K562 (cell line): Measurements from ENCODE around the gene FGF10. TPM values are rescaled to one million over a fixed set of nuclear protein-coding genes. Genes with fewer than 3 reads are reported as not detected.

Source experiments
- ATAC-seq: fragments of 200-7000 bp; cut with Tn5 transposase; 3 replicates; pipeline ENCODE4 v1.9.1; 2020; ENCODE audit warnings: moderate library complexity
- BruUV-seq: library from RNA; stranded (reverse); fragments of 400-500 nt; replicated peaks from 2 replicates; lab custom pipeline; 2021; lab: Mats Ljungman, UMichigan
- CTCF ChIA-PET: fragments of 300-600 bp; formaldehyde crosslinking; extraction: SDS; loops from one replicate; lab custom pipeline; 2021; ENCODE audit warnings: low intra/inter-chr PET ratio; lab: Yijun Ruan, JAX
- POLR2A ChIA-PET: fragments of 300-600, 350-650 bp; sonication (Branson Sonifier 250); formaldehyde crosslinking; extraction: SDS; loops from one replicate; lab custom pipeline; 2021; ENCODE audit warnings: antibody characterized with exemption, inconsistent platforms; lab: Yijun Ruan, JAX
- DNase-seq, 4 experiments: peaks; one replicate each; pipeline versions ENCODE4 v3.0.0 to v3.0.0-alpha.2; 2011 to 2018; ENCODE audit warnings: low spot score in 3 of 4, mixed read lengths in 3 of 4; ENCODE audit errors: extremely low read depth in 1 of 4
- FAIRE-seq: peaks from 2 replicates; lab custom pipeline; 2011; peaks lifted over from hg19 to GRCh38; lab: Jason Lieb, UNC
- H2AFZ ChIP-seq: 2 replicates; pipeline ENCODE4 v1.6.0; 2011; ENCODE audit warnings: low read depth, low read length, control low read depth, inconsistent platforms
- H3K27ac ChIP-seq: fragments of 200-600 bp; 3 replicates; pipeline ENCODE4 v1.8.0; 2011; ENCODE audit warnings: low read depth, mild to moderate bottlenecking, control low read depth, inconsistent platforms, low read length, moderate library complexity, mixed read lengths; ENCODE audit errors: extremely low read depth
- H3K27me3 ChIP-seq, 2 experiments: fragments of 300-600 bp in 1 of 2; 2 replicates in 1 of 2; 3 replicates in 1 of 2; pipeline versions ENCODE4 v1.6.0 to v1.8.0; 2011; ENCODE audit warnings: inconsistent platforms in 2 of 2, low read length in 2 of 2, mild to moderate bottlenecking in 1 of 2, mixed read lengths in 1 of 2, moderate library complexity in 1 of 2; ENCODE audit not compliant: control insufficient read depth in 2 of 2, insufficient read depth in 2 of 2
- H3K36me3 ChIP-seq: fragments of 300-600 bp; 3 replicates; pipeline ENCODE4 v1.8.0; 2011; ENCODE audit warnings: mild to moderate bottlenecking, low read length, inconsistent platforms; ENCODE audit not compliant: control insufficient read depth, insufficient read depth
- H3K4me1 ChIP-seq, 2 experiments: fragments of 200-600 bp in 1 of 2; replicated peaks in 1 of 2; 2 replicates in 1 of 2; 3 replicates in 1 of 2; pipeline versions ENCODE4 v1.5.1 to v1.8.0; 2011; ENCODE audit warnings: inconsistent platforms in 2 of 2, low read length in 2 of 2, mild to moderate bottlenecking in 1 of 2, mixed read lengths in 1 of 2, moderate library complexity in 1 of 2; ENCODE audit not compliant: control insufficient read depth in 2 of 2, insufficient read depth in 2 of 2
- H3K4me2 ChIP-seq: 2 replicates; pipeline ENCODE4 v1.6.1; 2011; ENCODE audit warnings: low read length, control low read depth, inconsistent platforms, mixed read lengths; ENCODE audit not compliant: insufficient read depth
- H3K4me3 ChIP-seq: fragments of 200-600 bp; sonication (generic), shearing (Covaris generic); 2 replicates; pipeline ENCODE4 v1.5.1; 2016; ENCODE audit warnings: control low read depth, inconsistent platforms
- H3K79me2 ChIP-seq: fragments of 200-600 bp; 3 replicates; pipeline ENCODE4 v1.8.0; 2011; ENCODE audit warnings: low read length, inconsistent platforms; ENCODE audit not compliant: control insufficient read depth, insufficient read depth
- H3K9ac ChIP-seq, 2 experiments: 2 replicates each; pipeline versions ENCODE4 v1.6.0 to v1.6.1; 2011; ENCODE audit warnings: low read depth in 2 of 2, low read length in 2 of 2, control low read depth in 1 of 2, inconsistent platforms in 1 of 2, mild to moderate bottlenecking in 1 of 2, mixed read lengths in 1 of 2; ENCODE audit not compliant: insufficient read depth in 1 of 2
- H3K9me1 ChIP-seq: one replicate; pipeline ENCODE4 v1.6.0; 2011; ENCODE audit warnings: inconsistent platforms, mild to moderate bottlenecking, low read length, moderate library complexity; ENCODE audit not compliant: control insufficient read depth, insufficient read depth
- H3K9me3 ChIP-seq: replicated peaks from 2 replicates; pipeline ENCODE4 v1.5.1; 2011; ENCODE audit warnings: low read depth, low read length, inconsistent platforms; ENCODE audit not compliant: control insufficient read depth, insufficient read depth
- H4K20me1 ChIP-seq: replicated peaks from 2 replicates; pipeline ENCODE4 v1.6.1; 2011; ENCODE audit warnings: low read length, inconsistent platforms, mixed read lengths; ENCODE audit not compliant: control insufficient read depth, insufficient read depth
- ARHGAP35 ChIP-seq: fragments of 450-650 bp; IDR thresholded peaks from 2 replicates; pipeline ENCODE4 v1.6.1; 2018; ENCODE audit not compliant: partially characterized antibody
- C11orf30 ChIP-seq: fragments of 450-650 bp; IDR thresholded peaks from 2 replicates; pipeline ENCODE4 v1.6.1; 2016; ENCODE audit warnings: low read depth, mild to moderate bottlenecking
- E2F3 ChIP-seq: fragments of 250-450 bp; sonication (Bioruptor Pico); IDR thresholded peaks from 2 replicates; pipeline ENCODE4 v1.4.0; 2020; ENCODE audit warnings: mild to moderate bottlenecking
- ETV1 ChIP-seq: fragments of 450-650 bp; conservative IDR thresholded peaks from 2 replicates; pipeline ENCODE4 v1.6.1; 2016; ENCODE audit warnings: missing genetic modification characterization, control low read depth, low read depth, missing compliant biosample characterization
- HDAC8 ChIP-seq: fragments of 450-650 bp; IDR thresholded peaks from 2 replicates; pipeline ENCODE4 v1.6.1; 2016; ENCODE audit warnings: mild to moderate bottlenecking, missing genetic modification characterization, moderate library complexity, missing compliant biosample characterization
- HSF4 ChIP-seq: fragments of 250-450 bp; sonication (Bioruptor Pico); IDR thresholded peaks from 2 replicates; pipeline ENCODE4 v2.1.2; 2022; ENCODE audit warnings: mild to moderate bottlenecking, moderate library complexity, borderline replicate concordance
- KAT2B ChIP-seq: IDR thresholded peaks from one replicate; pipeline ENCODE4 v1.6.1; 2012; ENCODE audit warnings: low read depth, mild to moderate bottlenecking, control low read depth, inconsistent platforms, low read length, moderate library complexity
- MAFF ChIP-seq: IDR thresholded peaks from 2 replicates; pipeline ENCODE4 v1.6.1; 2012; ENCODE audit warnings: low read length, improper control_type of control experiment
- MAFG ChIP-seq: fragments of 450-650 bp; conservative IDR thresholded peaks from 2 replicates; pipeline ENCODE4 v1.6.1; 2016; ENCODE audit warnings: missing genetic modification characterization, missing compliant biosample characterization
- MAFK ChIP-seq: IDR thresholded peaks from 2 replicates; pipeline ENCODE4 v1.6.1; 2011; ENCODE audit warnings: low read length, improper control_type of control experiment
- MAZ ChIP-seq, 2 experiments: fragments of 450-650 bp in 1 of 2; sonication (generic) in 1 of 2; formaldehyde crosslinking; IDR thresholded peaks in 1 of 2; conservative IDR thresholded peaks in 1 of 2; 2 replicates each; pipeline versions ENCODE4 v1.4.0 to v1.5.0; 2020; ENCODE audit warnings: mild to moderate bottlenecking in 1 of 2, missing genetic modification reagents in 1 of 2
- NFE2 ChIP-seq: IDR thresholded peaks from 2 replicates; pipeline ENCODE4 v1.6.1; 2014; ENCODE audit warnings: antibody characterized with exemption, low read depth
- PYGO2 ChIP-seq: fragments of 450-650 bp; IDR thresholded peaks from 2 replicates; pipeline ENCODE4 v1.6.1; 2016; ENCODE audit warnings: mild to moderate bottlenecking, missing genetic modification characterization, moderate library complexity, missing compliant biosample characterization
- SMC3 ChIP-seq: conservative IDR thresholded peaks from 2 replicates; pipeline ENCODE4 v1.6.1; 2011; ENCODE audit warnings: low read depth, low read length, improper control_type of control experiment; ENCODE audit not compliant: insufficient read depth
- TRIM24 ChIP-seq, 2 experiments: fragments of 450-650 bp; IDR thresholded peaks; 2 replicates each; pipeline ENCODE4 v1.6.1; 2016
- ZC3H4 ChIP-seq: sonication (generic); formaldehyde crosslinking; IDR thresholded peaks from 2 replicates; pipeline ENCODE4 v1.9.0; 2021; ENCODE audit warnings: missing genetic modification reagents, borderline replicate concordance
- ZNF316 ChIP-seq: fragments of 450-650 bp; IDR thresholded peaks from 2 replicates; pipeline ENCODE4 v1.6.1; 2016
- ZNF717 ChIP-seq: fragments of 250-450 bp; sonication (Bioruptor Pico); IDR thresholded peaks from 2 replicates; pipeline ENCODE4 v1.5.0; 2021
- WGBS: fragments of 100-300 bp; shearing (Covaris generic); methylation state at CpG from one replicate; pipeline ENCODE4 v1.1.6; 2016; ENCODE audit warnings: low coverage, mixed read lengths; ENCODE audit not compliant: insufficient coverage; ENCODE audit errors: missing lambda C conversion rate; 5-methylcytosine and 5-hydroxymethylcytosine counted together
- in situ Hi-C: fragments of 300-500 bp; cut with MboI; formaldehyde crosslinking; loops from 4 replicates; pipeline ENCODE4 v1.15.0; 2018; ENCODE audit warnings: inconsistent platforms, mixed read lengths
- intact Hi-C: fragments of 100-400 bp; cut with micrococcal nuclease; formaldehyde crosslinking; loops from 2 replicates; pipeline ENCODE4 v1.14.2; 2022
- polyA plus RNA-seq, 8 experiments: library from polyadenylated mRNA; depleted of rRNA in 4 of 8; stranded (reverse) in 5 of 8; unstranded in 3 of 8; fragments of >200 nt; fragmentation: Nextera tagmentation in 2 of 8; fragmentation: Illumina TruSeq in 1 of 8; extraction: Ambion mirVana in 2 of 8; extraction: Trizol in 1 of 8; gene quantifications; 2 replicates each; pipeline versions ENCODE4 v1.2.1 to v1.2.3, GENCODE V29; 2011 to 2014; ENCODE audit warnings: inconsistent platforms in 1 of 8, missing spikeins in 1 of 8
- total RNA-seq, 7 experiments: library from RNA; depleted of rRNA in 6 of 7; stranded (reverse); fragments of >200 nt in 6 of 7; fragmentation: Illumina TruSeq in 2 of 7; extraction: Trizol in 2 of 7; gene quantifications; 2 replicates each; pipeline versions ENCODE4 v1.2.1 to v1.2.3, GENCODE V29; 2011 to 2021; ENCODE audit warnings: low replicate concordance in 1 of 7

FGF10 gene
- total and polyA plus RNA-seq, 9 of the 15 experiments (the other 6 are each of a cell fraction or from before 2014, with no cell fraction given), result not detected

DNA sequence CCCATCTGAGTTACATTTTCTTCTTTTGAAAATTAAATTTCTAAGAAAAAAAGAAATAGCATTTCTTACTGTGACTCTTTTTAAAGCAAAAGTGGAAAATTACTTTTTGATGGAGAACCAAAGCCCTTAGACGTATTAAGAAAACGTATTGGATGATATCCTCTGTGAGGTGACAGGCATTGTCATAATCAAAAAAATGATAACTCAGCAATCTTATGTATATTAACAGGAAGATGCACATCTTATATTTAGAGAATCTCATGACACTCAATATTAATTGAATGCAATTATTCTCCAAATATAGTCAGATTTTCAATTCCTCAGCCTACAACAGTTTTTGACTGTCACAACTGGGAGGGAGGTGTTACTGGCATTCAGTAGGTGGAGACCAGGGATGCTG, 25.1 kb downstream of the FGF10 start:
- no peaks in the 10 kb centered on the region for H3K4me1 ChIP-seq
- intact Hi-C loops, result no loop called here
- FAIRE-seq, result no peak
- TF ChIP-seq ARHGAP35, result no peak
- no peak for TF ChIP-seq PYGO2 (tag)
- TF ChIP-seq HSF4, result no peak
- no peak for TF ChIP-seq MAZ (CRISPR knock-in tag; conservative IDR thresholded peaks at IDR 0.05 in 1 of 2, IDR thresholded peaks at IDR 0.05 in 1 of 2)
- no peak for TF ChIP-seq NFE2
- TF ChIP-seq MAFF, result peak; percentile 59; the same call in 1 of the 2 replicates
- no peak for TF ChIP-seq ZC3H4
- no peak for TF ChIP-seq SMC3
- TF ChIP-seq C11orf30, result peak; percentile 48; the same call in 1 of the 2 replicates
- no peak for TF ChIP-seq ETV1 (tag)
- TF ChIP-seq TRIM24 (IDR thresholded peaks at IDR 0.05), result no peak
- TF ChIP-seq ZNF717 (CRISPR knock-in tag), result no peak
- peak; percentile 46; the same call in 1 of the 2 replicates for TF ChIP-seq MAFK
- no peak for TF ChIP-seq E2F3
- TF ChIP-seq HDAC8 (tag), result no peak
- no peak for TF ChIP-seq KAT2B
- TF ChIP-seq MAFG (tag), result peak; percentile 50; the same call in 1 of the 2 replicates
- peak; percentile 70 for TF ChIP-seq ZNF316
- TF ChIP-seq, all 486 proteins: peak for 5
- in situ Hi-C loops, result no loop called here
- Histone ChIP-seq H3K9ac (no peak overlapping the region), H3K27ac (no peak overlapping the region), H4K20me1 (no peaks in the 10 kb centered on the region), H3K9me1 (no peaks in the 10 kb centered on the region), H2AFZ (no peak overlapping the region), H3K9me3 (no peaks in the 10 kb centered on the region), H3K36me3 (no peaks in the 10 kb centered on the region), H3K27me3 (no peaks in the 10 kb centered on the region), H3K4me2 (no peak overlapping the region), H3K79me2 (no peaks in the 10 kb centered on the region), H3K4me3 (no peak overlapping the region)
- BruUV-seq, result no TSS peak
- ChIA-PET CTCF (no interaction called here), POLR2A (no interaction called here)
- 0% methylated on average over 2 of the region's 2 CpGs for WGBS
- no peak for DNase-seq
- no peak for ATAC-seq
